ENCODE measurements around the gene HS3ST2.
"Not testable (repeated sequence)": the region's sequence is repeated elsewhere in the genome, so short reads cannot be mapped to it uniquely, and the experiment has no call there.

The HS3ST2 gene

DNA sequence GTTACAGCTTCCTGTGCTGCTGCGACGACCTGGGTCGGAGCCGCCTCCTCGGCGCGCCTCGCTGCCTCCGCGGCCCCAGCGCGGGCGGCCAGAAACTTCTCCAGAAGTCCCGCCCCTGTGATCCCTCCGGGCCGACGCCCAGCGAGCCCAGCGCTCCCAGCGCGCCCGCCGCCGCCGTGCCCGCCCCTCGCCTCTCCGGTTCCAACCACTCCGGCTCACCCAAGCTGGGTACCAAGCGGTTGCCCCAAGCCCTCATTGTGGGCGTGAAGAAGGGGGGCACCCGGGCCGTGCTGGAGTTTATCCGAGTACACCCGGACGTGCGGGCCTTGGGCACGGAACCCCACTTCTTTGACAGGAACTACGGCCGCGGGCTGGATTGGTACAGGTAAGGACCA is 746 bp downstream of the HS3ST2 start:
- DNase-seq = no peak

DNA sequence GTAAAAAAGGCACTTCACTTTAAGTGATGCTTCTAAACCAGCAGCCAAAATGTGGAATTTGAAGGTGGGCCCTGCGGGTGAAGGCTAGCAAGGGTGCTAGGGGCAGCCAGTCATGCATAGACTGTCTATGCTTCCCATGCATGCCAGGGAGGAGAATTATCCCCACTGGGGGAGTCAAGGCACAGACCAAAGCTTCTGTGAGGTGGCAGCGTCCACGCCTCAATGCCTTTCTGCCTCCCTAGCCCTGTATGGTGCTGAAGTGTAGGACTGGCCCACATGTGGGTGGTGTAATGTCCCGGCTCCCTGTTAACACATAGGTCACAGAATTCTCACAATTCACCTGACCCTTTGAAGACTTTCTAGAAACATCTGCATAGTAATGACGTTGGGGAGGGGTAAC is 1.9 kb downstream of the HS3ST2 start:
- DNase-seq = no peak

DNA sequence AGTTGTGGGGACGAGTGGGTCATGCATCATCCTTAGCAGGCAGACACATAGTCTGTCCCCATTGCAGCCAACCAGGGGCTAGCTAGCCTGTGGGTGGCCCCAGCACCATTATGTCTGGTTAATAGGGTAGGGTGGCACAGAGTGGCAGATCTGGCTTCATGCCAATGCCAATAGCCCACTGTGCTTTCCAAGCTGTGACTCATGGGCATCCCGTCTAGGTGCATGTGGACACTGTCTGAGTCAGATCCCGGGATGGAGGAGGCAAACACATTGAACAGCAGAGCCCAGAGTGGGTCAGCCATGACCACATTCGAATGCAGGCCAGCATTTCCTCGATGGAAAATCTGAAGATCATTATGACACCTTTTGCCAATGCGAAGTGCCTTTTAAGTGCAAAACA is 2.5 kb downstream of the HS3ST2 start:
- no peak for DNase-seq

- not testable (repeated sequence) for DNase-seq
Measured at GRCh38 chr16:22818736-22819135, 4.8 kb downstream of the HS3ST2 start.

DNA sequence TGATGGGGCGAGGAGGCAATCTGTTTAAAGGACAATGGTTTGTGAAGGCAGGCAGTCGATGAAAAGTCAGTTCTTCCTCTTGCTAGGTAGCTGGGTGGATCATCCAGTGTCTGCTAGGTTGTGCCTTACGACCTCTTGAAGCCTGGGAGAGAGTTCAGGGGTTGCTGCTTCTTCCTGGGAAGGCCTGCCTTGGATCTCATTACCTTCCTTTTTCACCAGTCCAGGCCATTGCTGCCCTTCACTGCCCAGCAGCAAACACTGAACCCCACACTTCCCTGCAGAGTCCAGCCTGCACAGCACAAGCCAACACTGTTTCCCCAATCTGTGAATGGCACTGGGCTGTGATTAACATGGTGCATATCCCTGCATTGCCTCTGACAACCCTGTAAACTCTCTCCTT is 24.7 kb downstream of the HS3ST2 start:
- no peak for DNase-seq

DNA sequence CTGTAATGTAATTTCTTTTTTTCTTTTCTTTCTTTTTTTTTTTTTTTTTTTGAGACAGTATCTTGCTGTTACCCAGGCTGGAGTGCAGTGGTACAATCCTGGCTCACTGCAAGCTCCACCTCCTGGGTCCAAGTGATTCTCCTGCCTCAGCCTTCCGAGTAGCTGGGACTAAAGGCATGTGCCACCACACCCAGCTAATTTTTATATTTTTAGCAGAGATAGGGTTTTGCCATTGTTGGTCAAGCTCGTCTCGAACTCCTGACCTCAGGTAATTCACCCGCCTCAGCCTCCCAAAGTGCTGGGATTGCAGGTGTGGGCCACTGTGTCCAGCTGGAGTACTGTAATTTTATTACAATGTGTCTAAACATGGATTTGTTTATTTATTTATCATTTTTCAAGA is 28.1 kb downstream of the HS3ST2 start:
- not testable (repeated sequence) for DNase-seq

DNA sequence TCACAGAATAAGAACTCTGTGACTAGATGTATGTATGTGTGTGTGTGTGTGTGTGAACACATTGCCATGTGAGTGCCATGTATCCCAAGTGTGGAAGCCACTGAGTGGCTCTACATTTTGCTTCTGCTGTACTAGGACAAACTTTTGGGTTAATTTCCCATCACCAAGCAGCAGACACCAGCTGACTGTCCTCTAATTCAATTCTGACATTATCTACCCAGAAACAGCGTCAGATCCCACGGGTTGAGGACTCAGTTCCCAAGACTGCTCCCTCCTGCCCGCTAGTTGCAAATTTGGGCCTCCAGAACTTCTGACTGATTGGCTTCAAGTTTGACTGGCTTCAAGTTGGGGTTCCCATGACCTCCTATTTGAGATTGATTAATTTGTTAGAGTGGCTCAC is 29.2 kb downstream of the HS3ST2 start:
- no peak for DNase-seq

DNA sequence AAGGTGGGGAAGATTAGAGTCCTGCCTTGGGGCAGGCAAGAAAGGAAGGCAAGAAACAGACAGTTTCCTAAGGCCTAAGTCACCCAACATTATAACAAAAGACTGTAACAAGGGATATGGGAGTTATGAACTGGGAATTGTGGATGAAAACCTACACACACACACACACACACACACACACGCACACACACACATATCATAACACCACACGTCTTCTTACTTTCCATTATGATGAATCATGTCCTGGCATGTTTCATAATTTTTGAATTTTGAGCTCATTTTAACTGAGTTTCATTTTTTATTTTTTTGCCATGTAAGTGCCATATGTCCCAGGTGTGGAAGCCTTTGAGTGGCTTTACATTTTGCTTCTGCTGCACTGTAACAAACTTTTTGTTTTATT is 29.9 kb downstream of the HS3ST2 start:
- DNase-seq = no peak

DNA sequence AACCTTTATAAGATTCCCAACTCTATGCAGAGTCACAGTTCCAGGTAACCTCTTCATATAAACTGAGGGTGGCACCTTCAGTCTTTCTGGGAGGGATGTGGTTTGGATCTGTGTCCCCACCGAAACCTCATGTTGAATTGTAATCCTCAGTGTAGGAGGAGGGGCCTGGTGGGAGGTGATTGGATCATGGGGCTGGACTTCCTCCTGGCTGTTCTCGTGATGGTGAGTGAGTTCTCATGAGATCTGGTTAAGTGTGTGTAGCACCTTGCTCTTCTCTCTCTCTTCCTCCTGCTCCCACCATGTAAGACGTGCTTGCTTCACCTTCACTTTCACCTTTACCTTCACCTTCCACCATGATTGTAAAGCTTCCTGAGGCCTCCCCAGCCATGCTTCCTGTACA is 30.5 kb downstream of the HS3ST2 start:
- DNase-seq = no peak

DNA sequence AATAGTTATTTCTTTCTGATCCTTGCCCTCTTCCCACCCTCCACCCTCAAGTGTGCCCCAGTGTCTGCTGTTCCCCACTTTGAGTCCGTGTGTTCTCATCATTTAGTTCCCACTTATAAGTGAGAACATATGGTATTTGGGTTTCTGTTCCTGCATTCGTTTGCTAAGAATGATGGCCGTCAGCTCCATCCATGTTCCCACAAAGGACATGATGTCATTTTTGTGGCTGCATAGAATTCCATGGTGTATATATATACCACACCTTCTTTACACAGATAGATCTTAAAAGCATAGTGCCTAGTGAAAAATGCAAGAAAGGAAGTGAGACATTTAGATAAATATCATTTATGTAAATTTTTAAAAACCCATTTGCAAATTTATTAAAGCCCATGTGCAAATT is 33.1 kb downstream of the HS3ST2 start:
- DNase-seq = no peak

GRCh38 chr16:22847690-22848089 is 33.7 kb downstream of the HS3ST2 start:
- no peak for DNase-seq

GRCh38 chr16:22848451-22848850 is 34.5 kb downstream of the HS3ST2 start:
- no peak for DNase-seq

- DNase-seq = no peak
Measured at GRCh38 chr16:22849517-22849916, 35.6 kb downstream of the HS3ST2 start.

DNA sequence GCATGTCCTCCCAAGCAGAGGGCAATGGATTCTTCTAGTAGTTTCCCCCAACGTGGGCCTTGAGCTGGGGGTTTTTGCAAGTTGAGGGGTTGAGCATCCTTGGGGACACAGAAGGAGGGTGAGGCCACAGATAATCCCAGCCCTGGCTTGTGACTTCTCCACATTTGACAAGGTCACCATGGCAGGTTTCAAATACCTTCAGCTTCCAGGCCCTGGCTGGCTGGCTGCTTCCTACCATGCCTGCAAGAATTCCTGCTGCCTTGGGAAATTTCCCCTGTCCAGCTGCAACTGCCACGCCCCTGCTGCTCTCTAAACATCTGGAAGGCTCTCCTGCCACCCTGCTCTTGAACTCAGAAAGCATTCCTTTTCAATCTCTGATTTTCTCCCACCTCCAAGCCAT is 41.3 kb downstream of the HS3ST2 start:
- no peak for DNase-seq

DNA sequence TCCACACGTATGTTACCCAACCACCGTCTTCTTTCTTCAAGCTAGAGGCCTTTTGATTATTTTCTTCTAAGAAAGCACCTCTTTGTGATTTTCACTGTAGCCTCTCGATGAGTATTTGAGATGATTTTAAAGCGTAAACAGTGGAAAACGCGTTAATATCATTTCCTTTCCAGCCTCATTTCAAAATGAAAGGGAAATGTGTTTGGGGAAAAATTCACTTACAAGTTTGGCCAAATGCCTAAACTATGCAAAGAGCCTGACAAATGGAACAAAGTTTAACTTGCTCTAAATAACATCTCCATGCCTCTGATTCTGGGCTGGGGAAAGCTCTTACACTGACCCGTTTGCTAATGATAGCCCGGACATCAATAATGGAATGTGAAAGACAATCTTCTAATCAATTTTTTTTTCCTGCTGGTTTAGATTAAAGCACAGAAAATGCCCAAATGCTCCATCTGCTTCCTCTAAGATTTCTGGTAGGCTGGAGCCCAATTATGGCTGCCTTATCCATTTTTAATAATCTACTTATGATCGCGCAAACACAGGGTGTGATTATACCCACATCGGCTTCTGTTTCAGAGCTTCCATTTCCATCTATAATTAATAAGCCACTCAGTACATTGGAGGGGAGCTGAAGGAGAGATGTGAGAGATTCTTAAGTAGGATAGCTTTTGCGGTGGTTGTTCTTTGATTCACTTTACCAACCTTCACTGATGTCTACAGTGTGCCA is 43.5 kb downstream of the HS3ST2 start:
- no peak for DNase-seq

GRCh38 chr16:22859925-22860324 is 46.0 kb downstream of the HS3ST2 start:
- DNase-seq = no peak

GRCh38 chr16:22861580-22861979 is 47.6 kb downstream of the HS3ST2 start:
- DNase-seq = no peak

GRCh38 chr16:22862046-22862445 is 48.1 kb downstream of the HS3ST2 start:
- DNase-seq = no peak

GRCh38 chr16:22864375-22864774 is 50.4 kb downstream of the HS3ST2 start:
- no peak for DNase-seq

DNA sequence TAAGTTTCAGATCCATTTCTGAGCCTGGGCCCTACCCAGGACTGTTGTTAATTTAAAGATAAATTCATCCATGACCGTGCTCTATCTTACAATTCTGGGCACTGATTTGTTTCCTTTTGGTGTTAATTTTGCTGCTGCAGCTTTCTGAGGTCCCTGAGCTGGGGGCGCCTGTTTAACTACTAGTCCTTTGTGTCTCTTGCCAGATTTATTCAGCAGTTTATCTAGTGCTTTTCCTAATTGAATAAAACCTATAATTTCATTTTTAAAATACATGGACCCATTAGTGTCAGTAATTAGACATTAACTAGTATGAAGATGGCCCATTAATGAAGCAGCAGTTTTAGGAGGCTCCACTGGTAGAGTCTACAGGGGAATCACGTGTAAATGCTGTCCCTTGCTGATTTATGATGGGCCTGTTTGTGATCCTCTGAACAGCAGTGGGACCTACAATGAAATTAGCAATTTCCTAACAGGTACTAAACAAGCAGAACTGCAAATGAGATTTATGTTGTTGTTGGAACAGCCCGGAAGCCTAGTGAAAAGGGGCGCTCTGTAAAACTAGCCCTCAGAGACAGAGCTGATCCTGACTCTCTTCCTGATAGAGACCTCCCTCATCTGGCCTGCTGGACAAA is 54.7 kb downstream of the HS3ST2 start:
- DNase-seq = no peak

- no peak for DNase-seq
Measured at GRCh38 chr16:22871861-22872260, 57.9 kb downstream of the HS3ST2 start.

- DNase-seq = no peak
Measured at GRCh38 chr16:22874394-22874793, 60.4 kb downstream of the HS3ST2 start.

DNA sequence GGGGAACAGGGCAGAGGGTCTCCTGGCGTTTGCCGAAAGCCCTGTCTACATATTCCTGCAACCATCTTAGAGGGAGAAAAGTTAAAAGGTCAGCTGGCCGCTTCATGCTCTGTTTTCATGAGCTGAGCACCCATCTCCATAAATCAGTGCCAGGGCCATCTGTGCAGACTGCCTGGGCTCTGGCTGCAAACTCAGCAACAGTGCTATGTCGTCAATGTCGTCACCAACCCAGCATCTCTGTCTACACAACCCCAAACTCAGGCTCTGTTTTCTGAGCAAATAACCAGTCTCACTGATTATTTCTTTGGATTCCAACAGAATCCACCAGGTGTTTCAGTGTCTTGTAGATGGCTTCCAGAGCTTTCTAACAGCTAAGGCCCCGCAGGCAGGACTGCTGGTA is 65.0 kb downstream of the HS3ST2 start:
- no peak for DNase-seq

GRCh38 chr16:22879466-22879865 is 65.5 kb downstream of the HS3ST2 start:
- DNase-seq = no peak

DNA sequence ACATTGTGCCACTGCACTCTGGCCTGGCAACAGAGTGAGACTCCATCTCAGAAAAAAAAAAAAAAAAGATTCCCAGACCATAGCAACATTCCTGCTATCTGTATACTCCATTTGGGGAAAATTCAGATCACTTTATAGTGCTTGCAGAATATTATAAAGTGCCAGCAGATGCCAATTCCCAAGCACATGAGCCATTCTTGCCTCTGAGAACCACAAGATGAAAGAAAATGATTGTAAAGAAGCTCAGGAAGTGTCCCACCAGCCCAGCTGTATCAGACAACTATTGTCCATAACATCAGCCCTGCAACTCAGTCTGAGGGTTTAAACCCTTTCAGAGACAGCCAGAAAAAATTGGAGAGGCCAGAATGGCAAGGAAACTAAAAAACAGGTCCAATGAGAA is 69.0 kb downstream of the HS3ST2 start:
- no peak for DNase-seq

All from activated T-cell treated with anti-CD3 and anti-CD28 coated beads for 4 hours (primary cell).